Neuronal stem cell (in vitro differentiated cells): ENCODE data around the gene VAC14.

ENCODE experiments used
- DNase-seq: peaks from one replicate; pipeline ENCODE4 v3.0.0-alpha.2; 2013; ENCODE audit warnings: low spot score
- H2AFZ ChIP-seq: one replicate; pipeline ENCODE4 v1.6.1; 2013; ENCODE audit warnings: mild to moderate bottlenecking, low read length, inconsistent platforms
- H2AK5ac ChIP-seq: 2 replicates; pipeline ENCODE4 v1.6.1; 2013; ENCODE audit warnings: low read depth, mild to moderate bottlenecking, inconsistent platforms, low read length, moderate library complexity, mixed read lengths
- H2BK120ac ChIP-seq: 2 replicates; pipeline ENCODE4 v1.6.1; 2013; ENCODE audit warnings: low read depth, mild to moderate bottlenecking, inconsistent platforms, low read length, moderate library complexity, mixed read lengths
- H2BK12ac ChIP-seq: one replicate; pipeline ENCODE4 v1.6.1; 2013; ENCODE audit warnings: low read length, inconsistent platforms
- H2BK15ac ChIP-seq: 2 replicates; pipeline ENCODE4 v1.6.1; 2013; ENCODE audit warnings: mild to moderate bottlenecking, low read length, inconsistent platforms, mixed read lengths
- H2BK5ac ChIP-seq: one replicate; pipeline ENCODE4 v1.6.1; 2013; ENCODE audit warnings: inconsistent platforms, mild to moderate bottlenecking, low read length, moderate library complexity
- H3K14ac ChIP-seq: one replicate; pipeline ENCODE4 v1.6.1; 2013; ENCODE audit warnings: low read length, inconsistent platforms
- H3K18ac ChIP-seq: 2 replicates; pipeline ENCODE4 v1.6.1; 2013; ENCODE audit warnings: low read length, inconsistent platforms
- H3K23ac ChIP-seq: 2 replicates; pipeline ENCODE4 v1.6.1; 2013; ENCODE audit warnings: low read depth, mild to moderate bottlenecking, mixed read lengths, low read length, inconsistent platforms; ENCODE audit not compliant: poor library complexity
- H3K27ac ChIP-seq: replicated peaks from 3 replicates; pipeline ENCODE4 v1.5.1; 2013; ENCODE audit warnings: low read length, inconsistent platforms
- H3K27me3 ChIP-seq, 3 experiments: 2 replicates each; pipeline ENCODE4 v1.6.1; 2013; ENCODE audit warnings: low read length in 3 of 3, mild to moderate bottlenecking in 2 of 3, inconsistent platforms in 1 of 3, low read depth in 1 of 3, mixed read lengths in 1 of 3, moderate library complexity in 1 of 3; ENCODE audit not compliant: control insufficient read depth in 3 of 3, insufficient read depth in 3 of 3
- H3K36me3 ChIP-seq, 2 donors: replicated peaks in 1 of 2; 2 replicates each; pipeline ENCODE4 v1.6.1; 2013; ENCODE audit warnings: low read length in 2 of 2; ENCODE audit not compliant: control insufficient read depth in 2 of 2, insufficient read depth in 2 of 2
- H3K4ac ChIP-seq: 2 replicates; pipeline ENCODE4 v1.6.1; 2013; ENCODE audit warnings: inconsistent platforms, mild to moderate bottlenecking, low read length, moderate library complexity
- H3K4me1 ChIP-seq, 2 donors: 1 replicate in 1 of 2; 2 replicates in 1 of 2; pipeline ENCODE4 v1.6.1; 2013; ENCODE audit warnings: low read length in 2 of 2, low read depth in 1 of 2; ENCODE audit not compliant: control insufficient read depth in 2 of 2, insufficient read depth in 1 of 2
- H3K4me2 ChIP-seq: one replicate; pipeline ENCODE4 v1.6.1; 2013; ENCODE audit warnings: mild to moderate bottlenecking, low read length, inconsistent platforms; ENCODE audit not compliant: insufficient read depth, poor library complexity, severe bottlenecking
- H3K4me3 ChIP-seq, 2 donors: 2 replicates each; pipeline ENCODE4 v1.5.1; 2013; ENCODE audit warnings: low read length in 2 of 2, mild to moderate bottlenecking in 2 of 2, inconsistent platforms in 1 of 2, moderate library complexity in 1 of 2
- H3K79me1 ChIP-seq: one replicate; pipeline ENCODE4 v1.6.1; 2013; ENCODE audit warnings: low read depth, mild to moderate bottlenecking, inconsistent platforms, low read length, moderate library complexity
- H3K9ac ChIP-seq: one replicate; pipeline ENCODE4 v1.6.1; 2013; ENCODE audit warnings: mild to moderate bottlenecking, low read depth, low read length, inconsistent platforms; ENCODE audit not compliant: poor library complexity
- H3K9me3 ChIP-seq, 2 donors: replicated peaks in 1 of 2; 2 replicates each; pipeline versions ENCODE3 to v1.6.1; 2013; ENCODE audit warnings: low read length in 2 of 2, mild to moderate bottlenecking in 2 of 2, inconsistent platforms in 1 of 2, low read depth in 1 of 2, mixed read lengths in 1 of 2, moderate library complexity in 1 of 2; ENCODE audit not compliant: control insufficient read depth in 2 of 2, insufficient read depth in 1 of 2
- H4K8ac ChIP-seq: one replicate; pipeline ENCODE4 v1.6.1; 2013; ENCODE audit warnings: low read depth, mild to moderate bottlenecking, inconsistent platforms, low read length, moderate library complexity
- H4K91ac ChIP-seq: one replicate; pipeline ENCODE4 v1.6.1; 2013; ENCODE audit warnings: low read length, low read depth, mild to moderate bottlenecking, inconsistent platforms; ENCODE audit not compliant: poor library complexity
- WGBS, 2 donors: extraction: QIAGEN DNeasy Blood & Tissue Kit; methylation state at CpG; one replicate each; pipeline ENCODE4 v1.1.7; 2013; ENCODE audit warnings: missing lambda C conversion rate in 2 of 2, mixed read lengths in 1 of 2; ENCODE audit not compliant: insufficient read length in 2 of 2, insufficient replicate concordance in 1 of 2; ENCODE audit errors: extremely low coverage in 2 of 2; 5-methylcytosine and 5-hydroxymethylcytosine counted together

Gene VAC14

DNA sequence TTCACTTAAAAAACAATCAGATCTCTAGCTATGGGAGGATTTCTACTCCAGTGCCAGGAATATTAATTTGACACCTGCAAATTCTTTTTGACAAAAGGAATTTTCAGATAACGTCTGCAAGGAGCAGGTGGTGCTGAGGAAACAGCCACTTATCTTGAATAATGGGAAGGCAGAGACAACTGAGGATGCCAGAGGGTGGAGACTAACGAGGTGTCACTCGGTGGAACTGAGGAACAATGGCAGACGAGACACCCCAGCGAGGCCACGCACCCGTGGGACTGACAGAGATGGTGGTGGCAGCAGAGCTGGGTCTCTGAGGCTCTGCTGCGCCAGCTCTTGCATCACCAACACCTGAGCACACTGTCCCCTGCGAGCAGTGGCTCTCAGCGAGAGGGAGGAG is 42.2 kb downstream of the VAC14 start:
- Histone ChIP-seq H3K9ac (no peak overlapping the region), H3K4me3 (no peak overlapping the region), H3K79me1 (no peaks in the 10 kb centered on the region), H3K27me3 (no peaks in the 10 kb centered on the region), H2BK15ac (no peak overlapping the region), H2BK5ac (no peak overlapping the region), H2BK120ac (no peak overlapping the region), H2BK12ac (no peak overlapping the region), H3K23ac (no peak overlapping the region), H3K18ac (no peak overlapping the region), H4K8ac (no peak overlapping the region), H3K27ac (no peak overlapping the region), H3K36me3 (peaks cover 15 to 59% of the 10 kb centered on the region in 2 donors), H2AFZ (no peak overlapping the region), H3K4ac (no peak overlapping the region), H3K4me2 (no peak overlapping the region), H4K91ac (no peak overlapping the region), H3K4me1 (peaks cover 4 to 22% of the 10 kb centered on the region in 2 donors), H3K9me3 (no peaks in the 10 kb centered on the region), H2AK5ac (no peak overlapping the region), H3K14ac (no peak overlapping the region)
- WGBS, 2 donors, result no CpG with 5 or more reads among the region's 10 CpGs
- no peak for DNase-seq

DNA sequence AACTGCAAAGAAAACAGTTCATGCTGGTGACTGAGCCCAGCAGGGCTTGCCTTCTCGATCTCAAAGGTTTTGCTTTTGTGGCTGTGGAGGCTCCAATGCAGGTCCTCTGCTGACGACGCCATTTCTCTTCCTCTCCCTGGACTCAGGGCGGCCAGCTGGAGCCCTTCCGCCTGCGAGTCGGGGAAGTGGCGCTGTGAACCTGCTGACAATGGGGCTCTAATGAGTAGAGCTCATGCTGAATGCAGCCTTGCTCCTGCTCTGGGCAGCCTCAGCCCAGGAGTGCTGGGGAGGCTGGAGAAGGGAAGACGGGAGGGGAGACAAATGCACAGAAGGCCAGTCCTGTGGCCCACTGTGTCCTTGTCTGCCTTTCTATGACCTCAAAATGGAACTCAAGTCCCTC is 43.8 kb downstream of the VAC14 start:
- no peak overlapping the region for H3K23ac ChIP-seq
- H2BK120ac ChIP-seq, result no peak overlapping the region
- no peak overlapping the region for H2BK12ac ChIP-seq
- no peak overlapping the region for H2BK15ac ChIP-seq
- peaks cover 9 to 52% of the 10 kb centered on the region in 2 donors for H3K36me3 ChIP-seq
- H3K4me1 ChIP-seq, result peaks cover 4 to 22% of the 10 kb centered on the region in 2 donors
- H3K27ac ChIP-seq, result no peak overlapping the region
- H3K79me1 ChIP-seq, result no peaks in the 10 kb centered on the region
- DNase-seq, result no peak
- H2AFZ ChIP-seq, result no peak overlapping the region
- no peak overlapping the region for H2AK5ac ChIP-seq
- no peaks in the 10 kb centered on the region for H3K9me3 ChIP-seq
- H3K9ac ChIP-seq, result no peak overlapping the region
- H2BK5ac ChIP-seq, result no peak overlapping the region
- no CpG with 5 or more reads among the region's 9 CpGs for WGBS, 2 donors
- no peaks in the 10 kb centered on the region for H3K27me3 ChIP-seq
- H4K91ac ChIP-seq, result peak overlapping the region; percentile 33
- H3K4me2 ChIP-seq, result no peak overlapping the region
- H3K4ac ChIP-seq, result no peak overlapping the region
- H3K4me3 ChIP-seq, result no peak overlapping the region
- H3K14ac ChIP-seq, result no peak overlapping the region
- no peak overlapping the region for H4K8ac ChIP-seq
- H3K18ac ChIP-seq, result peak overlapping the region; percentile 33

GRCh38 chr16:70756071-70756470 is 44.9 kb downstream of the VAC14 start:
- no peak for DNase-seq
- H3K9me3 ChIP-seq, result no peaks in the 10 kb centered on the region
- H3K14ac ChIP-seq, result no peak overlapping the region
- no peak overlapping the region for H2BK15ac ChIP-seq
- no peaks in the 10 kb centered on the region for H3K79me1 ChIP-seq
- no peak overlapping the region for H3K9ac ChIP-seq
- no peak overlapping the region for H3K4me2 ChIP-seq
- H3K4me1 ChIP-seq, result peaks cover 2 to 20% of the 10 kb centered on the region in 2 donors
- H2BK5ac ChIP-seq, result no peak overlapping the region
- H3K4ac ChIP-seq, result no peak overlapping the region
- no peak overlapping the region for H3K4me3 ChIP-seq
- H4K8ac ChIP-seq, result no peak overlapping the region
- WGBS, 2 donors, result no CpG with 5 or more reads among the region's 8 CpGs
- no peak overlapping the region for H4K91ac ChIP-seq
- H2AFZ ChIP-seq, result no peak overlapping the region
- peaks cover 7 to 44% of the 10 kb centered on the region in 2 donors for H3K36me3 ChIP-seq
- H3K27ac ChIP-seq, result no peak overlapping the region
- H2BK120ac ChIP-seq, result no peak overlapping the region
- H3K27me3 ChIP-seq, result no peaks in the 10 kb centered on the region
- H2BK12ac ChIP-seq, result peak overlapping the region; percentile 46
- peak overlapping the region; percentile 36 for H2AK5ac ChIP-seq
- H3K18ac ChIP-seq, result no peak overlapping the region
- peak overlapping the region; percentile 56 for H3K23ac ChIP-seq

GRCh38 chr16:70754851-70755600 is 45.9 kb downstream of the VAC14 start:
- Histone ChIP-seq H3K9me3 (no peaks in the 10 kb centered on the region), H2AK5ac (peak overlapping the region; percentile 44), H2BK5ac (no peak overlapping the region), H2AFZ (no peak overlapping the region), H3K9ac (peak overlapping the region; percentile 50), H3K4me1 (peaks cover 9 to 20% of the 10 kb centered on the region in 2 donors), H3K4me3 (no peak overlapping the region), H3K27ac (no peak overlapping the region), H4K91ac (no peak overlapping the region), H2BK15ac (no peak overlapping the region), H3K4me2 (no peak overlapping the region), H2BK12ac (no peak overlapping the region), H3K14ac (no peak overlapping the region), H3K36me3 (peaks cover 7 to 42% of the 10 kb centered on the region in 2 donors), H2BK120ac (peak overlapping the region; percentile 51), H3K27me3 (no peaks in the 10 kb centered on the region), H3K79me1 (no peaks in the 10 kb centered on the region), H3K18ac (no peak overlapping the region), H4K8ac (no peak overlapping the region), H3K4ac (no peak overlapping the region), H3K23ac (peak overlapping the region; percentile 6)
- no CpG with 5 or more reads among the region's 12 CpGs for WGBS, 2 donors
- DNase-seq, result no peak
